Measurements from ENCODE around the gene UNC79. TPM values are rescaled to one million over a fixed set of nuclear protein-coding genes. Genes with fewer than 3 reads are reported as not detected.
A peak's percentile ranks its signal among the peaks of the same experiment; 100 is the strongest.

UNC79 gene
- total RNA-seq, 2 donors from 2014 or later, result 6.0 to 14.4 TPM

- Histone ChIP-seq H3K36me3 (ENCODE audit: control insufficient read depth, insufficient read depth, low read length) (no peaks in the 10 kb centered on the region), H3K4me1 (ENCODE audit: control insufficient read depth, insufficient read depth, low read length) (no peaks in the 10 kb centered on the region), H3K9me3 (ENCODE audit: control insufficient read depth, low read length) (peaks cover 58% of the 10 kb centered on the region), H3K4me3 (ENCODE audit: low read length) (no peak overlapping the region), H3K27me3 (ENCODE audit: control insufficient read depth, insufficient read depth, low read length, poor library complexity, severe bottlenecking) (no peaks in the 10 kb centered on the region), H3K27ac (ENCODE audit: low read depth, low read length) (no peak overlapping the region), H3K9ac (ENCODE audit: extremely low read depth, low read length, poor library complexity, severe bottlenecking) (no peak overlapping the region)
- DNase-seq, result no peak
- H3K4me3 Mint-ChIP-seq, result no peak overlapping the region
- no peaks in the 10 kb centered on the region for H3K27me3 Mint-ChIP-seq (ENCODE audit: insufficient read depth)
- peaks cover 24% of the 10 kb centered on the region for H3K36me3 Mint-ChIP-seq (ENCODE audit: low read depth)
- peaks cover 4% of the 10 kb centered on the region for H3K4me1 Mint-ChIP-seq
- H3K9me3 Mint-ChIP-seq, result peaks cover 55% of the 10 kb centered on the region
- no peak for TF ChIP-seq CTCF (conservative IDR thresholded peaks at IDR 0.05)
- no peak overlapping the region for H3K27ac Mint-ChIP-seq
Measured at GRCh38 chr14:93665169-93665568, 234.4 kb downstream of the UNC79 start.

GRCh38 chr14:93669632-93670031 lies 238.9 kb downstream of the UNC79 start:
- H3K9me3 ChIP-seq (ENCODE audit: control insufficient read depth, low read length), result peaks cover 39% of the 10 kb centered on the region
- Mint-ChIP-seq H3K9me3 (peaks cover 36% of the 10 kb centered on the region), H3K27me3 (ENCODE audit: insufficient read depth) (no peaks in the 10 kb centered on the region), H3K4me1 (peaks cover 34% of the 10 kb centered on the region), H3K36me3 (ENCODE audit: low read depth) (peaks cover 15% of the 10 kb centered on the region), H3K27ac (peak overlapping the region; percentile 20), H3K4me3 (no peak overlapping the region)
- peaks cover 11% of the 10 kb centered on the region for H3K4me1 ChIP-seq (ENCODE audit: control insufficient read depth, insufficient read depth, low read length)
- H3K36me3 ChIP-seq (ENCODE audit: control insufficient read depth, insufficient read depth, low read length), result no peaks in the 10 kb centered on the region
- peak; percentile 58 for DNase-seq
- WGBS, 2 experiments (ENCODE audit: insufficient coverage in 1 of 2, insufficient read length in 1 of 2), result 62 to 85% methylated on average over 2 to 4 of the region's 4 CpGs
- no peak for TF ChIP-seq CTCF (conservative IDR thresholded peaks at IDR 0.05)
- H3K27me3 ChIP-seq (ENCODE audit: control insufficient read depth, insufficient read depth, low read length, poor library complexity, severe bottlenecking), result no peaks in the 10 kb centered on the region
- H3K4me3 ChIP-seq (ENCODE audit: low read length), result no peak overlapping the region
- H3K27ac ChIP-seq (ENCODE audit: low read depth, low read length), result no peak overlapping the region
- H3K9ac ChIP-seq (ENCODE audit: extremely low read depth, low read length, poor library complexity, severe bottlenecking), result no peak overlapping the region

GRCh38 chr14:93674343-93674742 lies 243.6 kb downstream of the UNC79 start:
- no peak overlapping the region for H3K9ac ChIP-seq (ENCODE audit: extremely low read depth, low read length, poor library complexity, severe bottlenecking)
- H3K9me3 Mint-ChIP-seq, result peaks cover 2% of the 10 kb centered on the region
- H3K4me3 Mint-ChIP-seq, result no peak overlapping the region
- no peaks in the 10 kb centered on the region for H3K27me3 Mint-ChIP-seq (ENCODE audit: insufficient read depth)
- no peaks in the 10 kb centered on the region for H3K9me3 ChIP-seq (ENCODE audit: control insufficient read depth, low read length)
- 89 to 96% methylated on average over 1 of the region's 1 CpG for WGBS, 2 experiments (ENCODE audit: insufficient coverage in 1 of 2, insufficient read length in 1 of 2)
- H3K36me3 Mint-ChIP-seq (ENCODE audit: low read depth), result no peaks in the 10 kb centered on the region
- no peak overlapping the region for H3K4me3 ChIP-seq (ENCODE audit: low read length)
- no peak overlapping the region for H3K27ac ChIP-seq (ENCODE audit: low read depth, low read length)
- H3K4me1 ChIP-seq (ENCODE audit: control insufficient read depth, insufficient read depth, low read length), result peaks cover 11% of the 10 kb centered on the region
- H3K4me1 Mint-ChIP-seq, result peaks cover 40% of the 10 kb centered on the region
- H3K36me3 ChIP-seq (ENCODE audit: control insufficient read depth, insufficient read depth, low read length), result no peaks in the 10 kb centered on the region
- no peaks in the 10 kb centered on the region for H3K27me3 ChIP-seq (ENCODE audit: control insufficient read depth, insufficient read depth, low read length, poor library complexity, severe bottlenecking)
- TF ChIP-seq CTCF (conservative IDR thresholded peaks at IDR 0.05), result no peak
- DNase-seq, result no peak
- H3K27ac Mint-ChIP-seq, result no peak overlapping the region
